IPS-15b (cell line): Measurements from ENCODE around the gene PRSS58.

Experiments used
- H3K27me3 ChIP-seq: one replicate; pipeline ENCODE4 v1.6.1; 2013; ENCODE audit warnings: low read length; ENCODE audit not compliant: control insufficient read depth, insufficient read depth
- H3K36me3 ChIP-seq: one replicate; pipeline ENCODE4 v1.6.1; 2013; ENCODE audit warnings: low read length; ENCODE audit not compliant: control insufficient read depth, insufficient read depth
- H3K4me1 ChIP-seq: one replicate; pipeline ENCODE4 v1.6.1; 2013; ENCODE audit warnings: mild to moderate bottlenecking, low read length; ENCODE audit not compliant: control insufficient read depth, insufficient read depth
- H3K4me3 ChIP-seq: one replicate; pipeline ENCODE4 v1.5.1; 2013; ENCODE audit warnings: low read depth, low read length
- H3K9ac ChIP-seq: one replicate; pipeline ENCODE4 v1.6.1; 2013; ENCODE audit warnings: low read depth, mild to moderate bottlenecking, low read length
- H3K9me3 ChIP-seq: one replicate; pipeline ENCODE4 v1.6.1; 2013; ENCODE audit warnings: mild to moderate bottlenecking, low read length; ENCODE audit not compliant: control insufficient read depth, insufficient read depth

PRSS58 gene

GRCh38 chr7:142272841-142273240 is 15.0 kb upstream of the PRSS58 start:
- Histone ChIP-seq H3K4me1 (peaks cover 3% of the 10 kb centered on the region), H3K4me3 (no peak overlapping the region), H3K36me3 (no peaks in the 10 kb centered on the region), H3K9me3 (no peaks in the 10 kb centered on the region), H3K9ac (no peak overlapping the region), H3K27me3 (no peaks in the 10 kb centered on the region)

DNA sequence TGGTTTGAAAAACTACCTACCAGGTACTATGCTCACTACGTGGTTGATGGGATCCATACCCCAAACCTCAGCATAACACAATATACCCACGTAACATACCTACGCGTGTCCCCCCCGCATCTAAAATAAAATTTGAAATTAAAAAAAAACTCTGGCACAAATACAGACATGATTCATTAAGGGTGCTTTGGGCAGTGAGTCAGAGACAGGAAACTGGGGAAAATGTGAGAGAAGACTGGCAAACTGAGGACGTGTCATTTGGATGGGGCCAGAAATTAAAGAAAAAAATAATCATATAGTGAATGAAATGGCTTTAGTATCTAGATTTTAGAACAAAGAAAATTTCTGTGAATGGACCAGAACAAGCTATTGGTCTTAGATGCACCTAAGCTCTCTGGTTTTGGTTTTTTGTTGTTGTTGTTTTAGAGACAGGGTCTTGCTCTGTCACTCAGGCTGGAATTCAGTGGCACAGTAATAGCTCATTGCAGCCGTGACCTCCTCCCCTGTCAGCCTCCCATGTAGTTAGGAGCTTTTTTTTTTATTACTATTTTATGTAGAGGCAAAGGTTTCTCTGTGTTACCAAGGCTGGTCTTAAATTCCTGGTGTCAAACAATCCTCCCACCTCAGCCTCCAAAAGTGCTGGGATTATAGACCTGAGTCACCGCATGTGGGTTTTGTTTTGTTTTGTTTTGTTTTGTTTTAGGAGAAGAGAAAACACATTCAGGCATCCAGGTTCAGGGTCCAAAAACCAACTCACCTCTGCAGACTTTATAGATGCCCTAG is 5.9 kb upstream of the PRSS58 start:
- Histone ChIP-seq H3K27me3 (no peaks in the 10 kb centered on the region), H3K4me1 (no peaks in the 10 kb centered on the region), H3K36me3 (no peaks in the 10 kb centered on the region), H3K9me3 (no peaks in the 10 kb centered on the region), H3K4me3 (no peak overlapping the region), H3K9ac (no peak overlapping the region)

DNA sequence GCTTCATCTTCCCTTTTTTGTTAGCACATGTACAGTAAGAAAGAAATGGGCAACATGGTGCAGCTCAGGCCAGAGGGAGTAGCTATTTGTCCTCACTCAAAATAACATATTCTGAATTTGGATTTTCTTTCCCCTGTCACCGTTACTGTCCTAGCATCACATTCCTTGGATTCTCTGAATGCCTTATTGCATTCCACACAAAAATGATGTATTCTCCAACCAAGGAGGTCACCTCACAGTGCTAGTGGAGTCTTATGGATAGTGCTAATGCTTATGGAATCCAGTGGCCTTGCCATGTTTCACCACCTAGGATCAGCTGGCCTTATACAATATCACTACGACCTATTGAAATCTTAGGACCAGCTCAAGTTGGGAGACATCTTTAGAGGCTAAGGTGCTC is 7.2 kb downstream of the PRSS58 start:
- H3K9ac ChIP-seq, result no peak overlapping the region
- H3K27me3 ChIP-seq, result no peaks in the 10 kb centered on the region
- H3K9me3 ChIP-seq, result no peaks in the 10 kb centered on the region
- H3K4me3 ChIP-seq, result no peak overlapping the region
- H3K4me1 ChIP-seq, result no peaks in the 10 kb centered on the region
- H3K36me3 ChIP-seq, result no peaks in the 10 kb centered on the region

GRCh38 chr7:142249918-142250317 is 7.9 kb downstream of the PRSS58 start:
- Histone ChIP-seq H3K4me1 (no peaks in the 10 kb centered on the region), H3K36me3 (no peaks in the 10 kb centered on the region), H3K9me3 (no peaks in the 10 kb centered on the region), H3K27me3 (no peaks in the 10 kb centered on the region), H3K9ac (no peak overlapping the region), H3K4me3 (no peak overlapping the region)

GRCh38 chr7:142248166-142249160 is 9.4 kb downstream of the PRSS58 start:
- H3K4me3 ChIP-seq, result no peak overlapping the region
- no peaks in the 10 kb centered on the region for H3K4me1 ChIP-seq
- H3K36me3 ChIP-seq, result no peaks in the 10 kb centered on the region
- no peaks in the 10 kb centered on the region for H3K27me3 ChIP-seq
- no peaks in the 10 kb centered on the region for H3K9me3 ChIP-seq
- H3K9ac ChIP-seq, result no peak overlapping the region

- Histone ChIP-seq H3K9ac (no peak overlapping the region), H3K4me3 (no peak overlapping the region), H3K4me1 (no peaks in the 10 kb centered on the region), H3K27me3 (no peaks in the 10 kb centered on the region), H3K9me3 (no peaks in the 10 kb centered on the region), H3K36me3 (no peaks in the 10 kb centered on the region)
Measured at GRCh38 chr7:142243823-142244222, 14.0 kb downstream of the PRSS58 start.

DNA sequence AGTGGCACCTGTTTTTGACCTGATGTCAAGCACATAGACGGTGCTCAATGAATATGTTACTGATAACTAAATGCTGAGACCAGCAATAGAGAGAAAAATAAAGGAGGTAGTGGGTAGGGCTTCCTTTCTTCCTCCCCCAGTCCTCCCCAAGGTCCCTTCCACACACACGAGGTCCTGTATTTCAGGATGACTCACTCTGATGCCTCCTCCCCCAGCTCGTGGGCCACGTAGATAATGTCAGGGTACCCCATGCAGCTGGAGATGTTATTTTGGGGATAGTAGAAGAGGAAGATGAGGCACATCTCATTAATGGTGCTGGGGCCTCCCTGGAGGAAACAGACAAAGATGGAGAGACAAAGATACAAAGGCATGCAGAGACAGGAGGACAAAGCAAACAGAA is 17.3 kb downstream of the PRSS58 start:
- H3K36me3 ChIP-seq, result no peaks in the 10 kb centered on the region
- no peaks in the 10 kb centered on the region for H3K9me3 ChIP-seq
- no peaks in the 10 kb centered on the region for H3K27me3 ChIP-seq
- H3K4me1 ChIP-seq, result no peaks in the 10 kb centered on the region
- H3K4me3 ChIP-seq, result no peak overlapping the region
- H3K9ac ChIP-seq, result no peak overlapping the region

GRCh38 chr7:142231716-142232115 is 26.1 kb downstream of the PRSS58 start:
- no peaks in the 10 kb centered on the region for H3K9me3 ChIP-seq
- H3K27me3 ChIP-seq, result peaks cover 6% of the 10 kb centered on the region
- no peaks in the 10 kb centered on the region for H3K36me3 ChIP-seq
- H3K4me3 ChIP-seq, result no peak overlapping the region
- H3K4me1 ChIP-seq, result no peaks in the 10 kb centered on the region
- H3K9ac ChIP-seq, result no peak overlapping the region

DNA sequence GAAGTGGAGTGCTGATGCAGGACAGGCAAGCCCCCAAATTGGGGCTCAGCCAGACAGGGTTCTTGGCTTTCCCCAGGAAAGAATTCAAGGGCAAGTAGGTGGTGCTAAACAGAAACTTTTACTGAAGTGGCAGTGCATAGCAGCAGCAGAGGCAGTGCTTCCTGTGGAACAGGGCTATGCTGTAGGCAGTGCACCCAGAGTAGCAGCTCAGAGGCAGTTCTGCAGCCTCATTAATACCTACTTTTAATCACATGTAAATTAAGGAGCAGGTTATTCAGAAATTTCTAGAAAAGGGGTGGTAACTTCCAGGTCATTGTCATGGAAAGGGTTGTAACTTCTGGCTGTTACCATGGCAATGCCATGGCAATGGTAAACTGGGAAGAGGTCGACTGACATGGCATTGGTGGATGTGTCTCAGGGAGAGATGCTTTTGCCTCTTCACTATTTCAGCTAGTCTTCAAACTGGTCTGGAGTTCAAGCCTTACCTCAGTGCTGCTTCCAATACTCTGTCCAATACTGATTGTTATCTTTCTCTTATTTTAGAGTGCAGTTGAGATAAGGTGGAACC is 29.2 kb downstream of the PRSS58 start:
- Histone ChIP-seq H3K9ac (no peak overlapping the region), H3K4me3 (no peak overlapping the region), H3K27me3 (peaks cover 6% of the 10 kb centered on the region), H3K9me3 (no peaks in the 10 kb centered on the region), H3K36me3 (no peaks in the 10 kb centered on the region), H3K4me1 (no peaks in the 10 kb centered on the region)
